ENCODE results near the gene TMEM126B.
"Not testable (repeated sequence)": the region's sequence is repeated elsewhere in the genome, so short reads cannot be mapped to it uniquely, and the experiment has no call there.

TMEM126B gene

DNA sequence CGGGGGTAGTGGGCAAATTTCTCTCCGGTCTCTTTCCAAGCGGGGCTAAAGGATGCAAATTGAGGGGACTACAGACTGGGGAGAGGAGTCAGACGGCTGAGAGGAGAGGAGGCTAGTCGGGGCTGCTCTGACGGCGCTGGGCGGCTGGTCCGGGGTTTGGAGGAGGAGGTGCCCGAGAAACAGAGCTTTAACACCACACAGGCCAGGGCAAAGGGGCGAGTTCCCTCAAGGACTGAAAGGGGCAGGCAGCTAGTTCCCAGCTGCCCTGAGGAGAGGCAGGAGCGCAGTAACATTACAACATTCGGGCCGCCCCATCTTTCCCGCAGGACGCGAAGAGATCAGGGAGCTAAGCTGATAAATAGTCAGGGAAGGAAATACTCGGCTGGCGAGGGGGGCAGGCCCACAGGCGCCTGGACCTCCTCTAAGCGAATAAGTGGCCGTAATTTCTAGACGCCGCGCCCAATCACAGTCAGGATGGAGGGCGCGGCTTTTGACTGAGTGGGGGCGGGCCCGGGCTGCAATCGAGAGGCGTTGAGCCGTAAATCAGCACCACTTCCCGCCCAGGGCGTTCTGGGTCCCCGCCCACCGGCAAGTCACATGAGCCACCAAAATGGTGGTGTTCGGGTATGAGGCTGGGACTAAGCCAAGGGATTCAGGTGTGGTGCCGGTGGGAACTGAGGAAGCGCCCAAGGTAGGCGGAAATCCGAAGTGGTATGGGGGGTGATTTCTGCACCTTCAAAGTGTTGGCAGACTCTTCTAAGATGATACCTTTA is at the start of gene TMEM126B:
Gene TMEM126B (plus strand): TSS at position 596 of the 773 bp plus-strand sequence. CDS start 15 bp downstream, at position 611.
- in situ Hi-C loops (cut with MboI; ENCODE audit: low sequenced_read_pairs) = no loop called here

DNA sequence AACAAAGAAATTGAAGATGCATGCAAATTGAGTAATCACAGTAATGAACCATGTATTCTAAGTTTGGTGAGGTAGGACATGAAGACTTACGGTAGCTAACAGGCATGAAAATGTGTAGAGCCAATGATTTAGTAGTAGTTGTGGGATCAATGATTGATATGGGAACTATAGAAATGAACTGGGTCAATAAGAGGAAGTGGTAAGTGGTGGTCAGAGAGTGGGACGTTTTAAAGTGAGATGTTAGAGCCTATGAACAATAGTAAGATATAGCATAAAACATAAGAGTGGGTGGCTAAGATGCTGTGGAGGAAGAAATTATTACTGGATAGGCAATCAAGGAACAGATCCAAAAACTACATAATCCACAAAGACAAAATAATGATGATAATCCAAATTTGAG is 46.3 kb upstream of the TMEM126B start:
- in situ Hi-C loops (cut with MboI; ENCODE audit: low sequenced_read_pairs) = loop anchor here (25.0 kb wide), 1 partner anchor 1230 kb away; the partner anchor contains the start of gene PRSS23

DNA sequence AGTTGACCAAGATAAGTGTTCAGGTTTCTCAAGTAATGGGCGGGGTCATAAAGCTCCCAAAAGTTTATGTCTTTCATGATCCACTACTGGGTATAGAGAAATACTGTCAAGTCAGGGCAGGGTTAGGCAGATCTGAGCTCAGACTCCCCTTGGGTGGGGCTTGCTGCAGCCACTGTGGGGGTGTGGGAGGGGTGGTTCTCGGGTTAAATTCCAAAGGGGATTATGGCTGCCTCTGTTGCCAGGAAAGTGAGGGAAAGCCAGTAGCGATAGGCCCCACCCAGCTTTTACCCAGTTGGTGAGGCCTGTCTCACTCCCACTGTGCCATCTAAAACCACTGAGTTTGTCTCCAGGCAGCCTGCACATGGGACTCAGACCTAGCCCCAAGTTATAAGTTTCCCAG is 39.0 kb upstream of the TMEM126B start:
- in situ Hi-C loops (cut with MboI; ENCODE audit: low sequenced_read_pairs) = loop anchor here (25.0 kb wide), 1 partner anchor 1223 kb away; the partner anchor contains the start of gene PRSS23

GRCh38 chr11:85590848-85591483 is 37.4 kb upstream of the TMEM126B start:
- in situ Hi-C loops (cut with MboI; ENCODE audit: low sequenced_read_pairs) = loop anchor here (25.0 kb wide), 1 partner anchor 1221 kb away; the partner anchor contains the start of gene PRSS23

DNA sequence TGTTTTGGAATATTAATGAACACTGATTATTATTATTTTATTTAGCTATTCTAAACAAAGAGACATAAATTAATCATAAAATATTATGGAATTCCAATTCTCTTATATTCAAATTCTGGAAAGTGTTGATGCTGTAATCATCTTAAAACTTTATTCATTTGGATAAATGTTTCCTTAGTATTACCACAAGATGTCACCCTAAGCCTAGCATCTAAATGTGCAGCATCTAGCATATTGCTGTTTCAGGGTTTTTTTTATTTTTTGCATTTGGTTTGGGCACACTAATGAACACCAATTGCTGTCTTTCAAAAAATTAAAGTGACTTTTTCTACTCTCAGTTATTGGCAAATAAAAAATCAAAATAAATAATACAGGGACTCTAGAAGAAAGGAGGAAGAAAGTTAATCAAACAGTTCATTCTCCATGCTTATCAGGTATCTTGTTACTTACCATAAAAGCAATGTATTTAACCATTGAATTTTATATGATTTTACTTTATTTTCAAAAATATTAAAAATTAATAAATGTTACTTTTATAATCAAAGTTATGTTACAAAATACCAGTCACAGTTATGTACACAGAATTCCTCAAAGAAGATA is 33.0 kb upstream of the TMEM126B start:
- in situ Hi-C loops (cut with MboI; ENCODE audit: low sequenced_read_pairs) = loop anchor here (25.0 kb wide), 1 partner anchor 1217 kb away; the partner anchor contains the start of gene PRSS23

- in situ Hi-C loops (cut with MboI; ENCODE audit: low sequenced_read_pairs) = loop anchor here (25.0 kb wide), 1 partner anchor 1215 kb away; the partner anchor contains the start of gene PRSS23
These were observed 31.5 kb upstream of the TMEM126B start for GRCh38 chr11:85596886-85597285.

GRCh38 chr11:85599083-85599482 is 29.3 kb upstream of the TMEM126B start:
- in situ Hi-C loops (cut with MboI; ENCODE audit: low sequenced_read_pairs) = loop anchor here (25.0 kb wide), 1 partner anchor 1213 kb away; the partner anchor contains the start of gene PRSS23

DNA sequence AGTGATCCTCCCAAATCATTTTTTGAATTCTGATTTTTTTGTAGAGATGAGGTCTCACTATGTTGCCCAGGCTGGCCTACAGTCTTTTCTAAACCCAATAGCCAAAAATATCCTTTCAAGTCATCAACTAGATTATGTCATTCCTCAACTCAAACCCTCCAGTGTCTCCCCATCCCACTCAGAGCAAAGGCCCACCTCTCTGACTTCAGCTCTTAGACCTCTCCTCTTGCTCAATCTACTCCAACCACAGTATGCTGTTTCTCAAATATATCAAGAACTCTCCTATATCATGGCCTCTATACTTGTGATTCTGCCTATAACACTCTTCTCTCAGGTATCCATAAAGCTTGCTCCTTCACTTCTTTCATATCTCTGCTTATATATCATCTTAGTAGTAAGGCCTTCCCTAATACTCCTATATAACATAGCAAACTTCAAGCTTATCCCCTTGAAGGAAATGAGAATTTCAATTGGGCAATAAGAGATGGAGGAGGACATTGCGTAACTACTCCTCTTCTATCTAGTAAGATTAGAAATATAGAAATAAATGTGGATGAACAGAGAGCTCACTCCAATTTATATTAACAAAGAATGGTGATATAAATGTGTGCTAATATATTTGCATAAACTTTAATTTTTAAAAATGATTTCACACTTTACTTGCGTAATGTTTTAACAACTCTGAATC is 25.7 kb upstream of the TMEM126B start:
- in situ Hi-C loops (cut with MboI; ENCODE audit: low sequenced_read_pairs) = no loop called here

GRCh38 chr11:85603220-85603619 is 25.2 kb upstream of the TMEM126B start:
- in situ Hi-C loops (cut with MboI; ENCODE audit: low sequenced_read_pairs) = no loop called here

- in situ Hi-C loops (cut with MboI; ENCODE audit: low sequenced_read_pairs) = not testable (repeated sequence)
These were observed 22.2 kb upstream of the TMEM126B start for GRCh38 chr11:85606237-85606636.

GRCh38 chr11:85608621-85609020 is 19.8 kb upstream of the TMEM126B start:
- in situ Hi-C loops (cut with MboI; ENCODE audit: low sequenced_read_pairs) = not testable (repeated sequence)

GRCh38 chr11:85609286-85609685 is 19.1 kb upstream of the TMEM126B start:
- in situ Hi-C loops (cut with MboI; ENCODE audit: low sequenced_read_pairs) = not testable (repeated sequence)

DNA sequence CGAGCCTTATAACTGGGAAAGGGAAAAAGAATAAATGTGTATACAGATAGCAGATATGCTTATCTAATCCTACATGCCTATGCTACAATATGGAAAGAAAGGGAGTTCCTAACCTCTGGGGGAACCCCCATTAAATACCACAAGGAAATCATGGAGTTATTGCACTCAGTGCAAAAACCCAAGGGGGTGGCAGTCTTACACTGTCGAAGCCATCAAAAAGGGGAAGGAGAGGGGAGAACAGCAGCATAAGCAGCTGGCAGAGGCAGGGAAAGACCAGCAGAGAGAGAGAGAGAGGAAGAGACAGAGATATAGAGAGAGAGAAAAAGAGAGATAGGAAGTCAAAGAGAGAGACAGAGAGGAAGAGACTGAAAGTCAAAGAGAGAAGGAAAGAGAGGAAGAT is 16.8 kb upstream of the TMEM126B start:
- in situ Hi-C loops (cut with MboI; ENCODE audit: low sequenced_read_pairs) = not testable (repeated sequence)

DNA sequence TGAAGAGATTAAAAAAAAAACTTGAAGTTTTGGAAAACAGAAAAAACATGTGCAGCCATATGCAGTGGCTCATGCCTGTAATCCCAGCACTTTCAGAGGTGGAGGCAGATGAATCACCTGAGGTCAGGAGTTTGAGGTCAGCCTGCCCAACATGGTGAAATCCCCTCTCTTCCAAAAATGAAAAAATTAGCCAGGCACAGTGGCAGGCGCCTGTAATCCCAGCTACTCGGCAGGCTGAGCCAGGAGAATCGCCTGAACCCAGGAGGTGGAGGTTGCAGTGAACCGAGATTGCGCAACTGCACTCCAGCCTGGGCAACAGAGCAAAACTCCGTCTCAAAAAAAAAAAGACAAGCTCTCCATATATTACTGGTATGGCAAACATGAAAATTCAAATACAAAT is 8.9 kb upstream of the TMEM126B start:
- in situ Hi-C loops (cut with MboI; ENCODE audit: low sequenced_read_pairs) = no loop called here

- in situ Hi-C loops (cut with MboI; ENCODE audit: low sequenced_read_pairs) = no loop called here
These were observed 8.1 kb upstream of the TMEM126B start for GRCh38 chr11:85620256-85620655.

DNA sequence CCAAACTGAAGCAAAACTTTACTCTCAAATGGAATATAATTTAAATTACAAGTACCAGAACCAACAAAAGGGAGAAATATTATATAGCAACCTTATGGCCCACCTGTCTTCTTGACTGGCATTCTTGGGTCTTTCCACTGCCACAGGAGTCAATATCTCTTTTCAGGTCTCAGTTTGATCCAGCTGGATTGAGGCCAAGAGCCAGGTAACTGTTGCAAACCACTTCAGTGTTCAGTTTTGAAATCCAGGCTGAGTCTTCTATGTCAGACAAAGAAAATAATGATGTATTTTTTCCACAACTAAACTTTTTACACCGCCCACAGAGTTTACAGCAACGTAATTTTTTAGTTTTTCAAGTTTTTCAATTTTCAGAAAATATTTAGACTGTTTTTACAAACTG is 1.9 kb upstream of the TMEM126B start:
- in situ Hi-C loops (cut with MboI; ENCODE audit: low sequenced_read_pairs) = no loop called here

DNA sequence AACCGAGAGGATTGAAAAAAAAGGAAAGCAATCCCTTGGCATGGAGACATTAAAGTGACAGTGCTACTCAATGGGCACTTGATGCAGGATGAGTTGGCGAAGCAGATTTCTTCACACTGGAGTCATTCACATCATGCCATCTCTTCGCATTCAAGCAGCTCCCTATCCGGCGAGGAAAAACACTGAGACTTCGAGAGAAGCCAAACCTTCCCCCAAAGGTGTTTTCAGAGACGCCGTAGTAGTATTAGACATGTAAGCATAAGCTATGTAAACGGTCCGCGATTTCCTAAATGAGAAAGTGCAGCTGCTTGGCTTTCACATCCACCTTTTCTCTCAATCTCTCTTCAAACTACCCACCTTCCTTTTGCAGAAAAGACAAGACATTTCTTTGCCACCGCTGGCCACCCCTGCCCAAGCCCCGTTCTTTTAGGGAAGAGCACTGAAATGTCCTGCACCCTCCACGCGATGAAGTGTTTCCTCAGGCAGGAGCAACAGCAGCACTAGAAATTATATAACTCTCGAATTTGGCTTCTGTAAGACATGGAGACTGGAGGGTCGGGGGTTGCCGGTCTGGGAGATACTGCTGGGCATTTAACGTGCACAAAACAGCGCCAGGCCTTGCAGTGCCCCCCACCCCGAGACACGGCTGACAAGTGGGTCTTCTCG is 928 bp upstream of the TMEM126B start, which contains the start of gene DLG2:
Gene DLG2 (minus strand): TSS at position 13 of the 666 bp plus-strand sequence.
- in situ Hi-C loops (cut with MboI; ENCODE audit: low sequenced_read_pairs) = no loop called here

GRCh38 chr11:85628771-85629341 is 463 bp downstream of the TMEM126B start:
- in situ Hi-C loops (cut with MboI; ENCODE audit: low sequenced_read_pairs) = no loop called here

DNA sequence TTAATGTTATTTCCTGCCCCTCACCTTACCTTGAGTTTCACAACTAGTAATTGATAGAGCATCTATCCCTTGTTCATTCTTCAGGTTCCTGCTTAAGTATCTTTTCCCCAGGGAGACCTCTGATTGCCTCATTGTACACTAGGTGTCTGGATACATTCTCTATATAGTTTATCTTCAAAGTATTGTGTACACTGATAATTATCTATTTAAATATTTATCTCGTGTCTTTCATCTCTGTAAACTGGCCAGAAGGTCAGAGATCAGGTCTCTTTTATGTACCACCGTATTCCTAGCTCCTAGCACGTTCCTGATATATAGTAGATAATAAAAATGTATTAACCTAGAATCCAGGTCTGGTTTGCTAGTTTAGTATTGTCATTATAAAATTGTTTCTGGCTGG is 6.4 kb downstream of the TMEM126B start:
- in situ Hi-C loops (cut with MboI; ENCODE audit: low sequenced_read_pairs) = no loop called here

DNA sequence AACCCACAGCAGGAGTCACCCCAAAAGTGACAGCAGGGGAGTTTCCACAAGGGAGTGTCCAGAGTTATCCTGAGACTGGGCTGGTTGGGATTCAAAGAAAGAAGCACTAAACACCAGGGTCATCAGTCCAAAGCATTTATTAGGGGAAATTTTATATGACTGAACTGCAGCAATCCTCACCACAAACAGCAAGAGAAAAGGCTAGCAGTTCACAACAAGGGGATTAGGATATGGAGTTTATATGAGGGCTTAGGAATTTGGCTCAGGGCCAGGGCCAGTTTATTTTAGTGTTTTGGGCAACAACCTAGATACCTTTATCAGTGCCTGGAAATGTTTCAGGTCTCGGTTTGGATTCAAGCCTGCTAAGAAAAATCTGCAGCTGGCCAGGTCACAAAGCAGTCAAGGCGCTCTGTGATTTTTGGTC is 14.8 kb downstream of the TMEM126B start:
- in situ Hi-C loops (cut with MboI; ENCODE audit: low sequenced_read_pairs) = no loop called here
